WERI-Rb-1 (cell line): ENCODE data around the gene SECTM1.

Experiments
- DNase-seq: peaks from one replicate; pipeline ENCODE4 v3.0.0-alpha.2; 2020
- H3K27ac ChIP-seq: fragments of 250-450 bp; sonication (Bioruptor Pico); 2 replicates; pipeline ENCODE4 v1.5.1; 2020; ENCODE audit warnings: mild to moderate bottlenecking, moderate library complexity
- H3K27me3 ChIP-seq: fragments of 250-450 bp; sonication (Bioruptor Pico); 2 replicates; pipeline ENCODE4 v1.5.1; 2021; ENCODE audit warnings: mild to moderate bottlenecking, low read depth, moderate library complexity; ENCODE audit not compliant: insufficient read depth, severe bottlenecking
- H3K36me3 ChIP-seq: fragments of 250-450 bp; sonication (Bioruptor Pico); 2 replicates; pipeline ENCODE4 v1.5.1; 2020; ENCODE audit warnings: mild to moderate bottlenecking, moderate library complexity
- H3K4me3 ChIP-seq: 2 replicates; pipeline ENCODE4 v1.5.1; 2011; ENCODE audit warnings: low read depth, mild to moderate bottlenecking, control low read depth, low read length
- H3K9me3 ChIP-seq: fragments of 250-450 bp; sonication (Bioruptor Pico); 2 replicates; pipeline ENCODE4 v1.5.1; 2021; ENCODE audit warnings: mild to moderate bottlenecking, moderate library complexity; ENCODE audit not compliant: severe bottlenecking
- CTCF ChIP-seq: IDR thresholded peaks from 2 replicates; pipeline ENCODE4 v1.5.1; 2011; ENCODE audit warnings: low read depth, mild to moderate bottlenecking, control low read depth, inconsistent platforms, low read length

The SECTM1 gene

GRCh38 chr17:82287013-82287867 lies 46.3 kb downstream of the SECTM1 start:
- H3K9me3 ChIP-seq: peaks cover 7% of the 10 kb centered on the region
- H3K27ac ChIP-seq: no peak overlapping the region
- no peak overlapping the region for H3K4me3 ChIP-seq

GRCh38 chr17:82285141-82285540 lies 48.4 kb downstream of the SECTM1 start:
- Histone ChIP-seq H3K27ac (no peak overlapping the region), H3K27me3 (no peaks in the 10 kb centered on the region), H3K36me3 (no peaks in the 10 kb centered on the region), H3K4me3 (no peak overlapping the region), H3K9me3 (peaks cover 9% of the 10 kb centered on the region)
- no peak for TF ChIP-seq CTCF
- DNase-seq: no peak

More at GRCh38 chr17:82287013-82287867, 46.3 kb downstream of the SECTM1 start:
- no peak for TF ChIP-seq CTCF
- DNase-seq: no peak
- H3K36me3 ChIP-seq: no peaks in the 10 kb centered on the region
- no peaks in the 10 kb centered on the region for H3K27me3 ChIP-seq

GRCh38 chr17:82283208-82283749 lies 50.3 kb downstream of the SECTM1 start:
- Histone ChIP-seq H3K4me3 (no peak overlapping the region), H3K27ac (no peak overlapping the region), H3K27me3 (no peaks in the 10 kb centered on the region), H3K9me3 (peaks cover 9% of the 10 kb centered on the region), H3K36me3 (peaks cover under 1% of the 10 kb centered on the region)
- no peak for TF ChIP-seq CTCF
- DNase-seq: no peak

GRCh38 chr17:82282239-82283207 lies 51.0 kb downstream of the SECTM1 start:
- Histone ChIP-seq H3K36me3 (peaks cover 6% of the 10 kb centered on the region), H3K4me3 (no peak overlapping the region), H3K27me3 (no peaks in the 10 kb centered on the region), H3K27ac (no peak overlapping the region), H3K9me3 (peaks cover 9% of the 10 kb centered on the region)
- DNase-seq: no peak
- TF ChIP-seq CTCF: no peak

GRCh38 chr17:82281502-82282238 lies 51.9 kb downstream of the SECTM1 start:
- no peak for TF ChIP-seq CTCF
- no peak for DNase-seq
- H3K9me3 ChIP-seq: peaks cover 2% of the 10 kb centered on the region
- H3K36me3 ChIP-seq: peaks cover 6% of the 10 kb centered on the region
- H3K4me3 ChIP-seq: no peak overlapping the region
- H3K27me3 ChIP-seq: no peaks in the 10 kb centered on the region
- no peak overlapping the region for H3K27ac ChIP-seq
